ENCODE measurements around the gene BBS9.
"Not testable (repeated sequence)": the region's sequence is repeated elsewhere in the genome, so short reads cannot be mapped to it uniquely, and the experiment has no call there.

The BBS9 gene

DNA sequence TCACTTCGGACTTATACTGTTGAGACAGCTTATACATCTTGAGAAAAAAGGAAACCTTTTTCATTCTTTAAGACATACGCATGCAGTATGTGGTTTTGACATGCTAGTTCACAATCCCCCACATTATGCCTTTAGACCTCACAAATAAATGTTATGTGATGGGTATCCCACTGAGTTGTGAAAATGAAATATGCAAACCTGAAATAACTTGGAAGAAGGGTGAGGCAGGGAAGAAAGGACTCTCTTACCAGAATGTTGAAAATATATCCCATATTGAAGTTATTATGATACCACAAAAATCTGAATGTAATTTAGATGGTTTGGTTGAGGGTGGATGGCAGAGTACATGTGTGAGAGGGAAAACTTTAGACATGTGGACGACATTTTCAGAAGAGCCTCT lies 379.8 kb downstream of the BBS9 start:
- DNase-seq, result no peak

GRCh38 chr7:33511778-33512177 lies 382.4 kb downstream of the BBS9 start:
- DNase-seq, result no peak

DNA sequence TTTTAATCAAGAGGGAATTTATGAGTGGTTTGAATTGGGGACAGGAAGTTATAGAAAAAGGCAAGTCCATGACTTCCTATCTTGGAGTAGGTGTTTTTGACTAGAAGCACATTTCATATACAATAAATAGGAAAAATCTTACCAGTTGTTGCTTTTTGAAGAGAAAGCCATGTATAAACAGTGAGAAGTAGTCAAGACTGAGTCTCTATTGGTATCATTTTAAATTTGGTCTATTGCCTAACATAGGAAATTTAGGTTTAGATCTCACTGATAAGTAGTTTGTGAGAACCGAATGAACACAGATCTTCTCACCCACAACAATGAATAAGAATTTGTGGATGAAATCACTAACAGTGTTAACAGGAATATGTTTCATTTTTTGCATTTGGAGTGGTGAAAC lies 387.2 kb downstream of the BBS9 start:
- no peak for DNase-seq

DNA sequence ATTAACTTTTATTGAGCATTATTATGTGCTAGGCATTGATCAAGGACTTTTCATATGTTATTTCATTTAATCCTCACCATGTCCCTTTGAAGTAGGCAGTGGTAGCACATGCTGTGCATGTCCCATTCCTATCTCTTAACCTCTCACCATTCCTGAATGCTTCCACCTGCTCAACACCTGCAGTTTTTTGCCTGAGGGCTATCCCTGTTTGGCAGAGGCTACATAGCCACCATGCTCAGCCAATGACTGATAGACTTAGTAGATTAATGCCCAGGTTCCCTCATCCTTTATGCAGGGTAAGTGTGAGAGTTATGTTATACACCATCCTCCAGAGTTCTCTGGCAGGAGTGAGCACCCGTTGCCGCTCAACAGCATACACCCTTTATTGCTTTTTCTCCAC lies 387.8 kb downstream of the BBS9 start:
- DNase-seq, result no peak

DNA sequence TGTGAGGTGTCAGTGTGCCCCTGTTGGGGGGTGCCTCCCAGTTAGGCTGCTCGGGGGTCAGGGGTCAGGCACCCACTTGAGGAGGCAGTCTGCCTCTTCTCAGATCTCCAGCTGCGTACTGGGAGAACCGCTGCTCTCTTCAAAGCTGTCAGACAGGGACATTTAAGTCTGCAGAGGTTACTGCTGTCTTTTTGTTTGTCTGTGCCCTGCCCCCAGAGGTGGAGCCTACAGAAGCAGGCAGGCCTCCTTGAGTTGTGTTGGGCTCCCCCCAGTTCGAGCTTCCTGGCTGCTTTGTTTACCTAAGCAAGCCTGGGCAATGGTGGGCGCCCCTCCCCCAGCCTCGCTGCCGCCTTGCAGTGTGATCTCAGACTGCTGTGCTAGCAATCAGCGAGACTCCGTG lies 397.6 kb downstream of the BBS9 start:
- not testable (repeated sequence) for DNase-seq

- not testable (repeated sequence) for DNase-seq
These were observed 398.2 kb downstream of the BBS9 start for GRCh38 chr7:33527613-33528012.

DNA sequence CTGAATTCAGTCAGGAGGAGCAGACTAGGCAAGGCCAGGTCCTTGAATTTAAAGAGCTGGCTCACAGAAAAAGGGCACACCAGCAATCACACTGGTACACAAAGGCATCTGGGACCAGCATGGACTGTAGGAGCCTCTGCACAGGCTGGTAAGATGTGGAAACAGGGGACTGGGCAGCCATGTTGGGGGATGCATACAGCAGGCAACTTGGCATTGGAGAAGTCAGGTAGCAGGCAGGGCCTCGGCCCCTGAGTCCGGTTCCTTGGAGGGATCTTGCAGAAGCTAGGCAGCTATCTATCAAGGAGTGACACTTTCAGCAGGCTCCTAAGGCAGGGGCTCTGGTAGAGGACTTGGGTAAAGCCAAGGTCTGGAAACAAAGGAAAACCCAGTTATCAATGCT lies 399.7 kb downstream of the BBS9 start:
- no peak for DNase-seq

GRCh38 chr7:33530664-33531063 lies 401.3 kb downstream of the BBS9 start:
- no peak for DNase-seq

DNA sequence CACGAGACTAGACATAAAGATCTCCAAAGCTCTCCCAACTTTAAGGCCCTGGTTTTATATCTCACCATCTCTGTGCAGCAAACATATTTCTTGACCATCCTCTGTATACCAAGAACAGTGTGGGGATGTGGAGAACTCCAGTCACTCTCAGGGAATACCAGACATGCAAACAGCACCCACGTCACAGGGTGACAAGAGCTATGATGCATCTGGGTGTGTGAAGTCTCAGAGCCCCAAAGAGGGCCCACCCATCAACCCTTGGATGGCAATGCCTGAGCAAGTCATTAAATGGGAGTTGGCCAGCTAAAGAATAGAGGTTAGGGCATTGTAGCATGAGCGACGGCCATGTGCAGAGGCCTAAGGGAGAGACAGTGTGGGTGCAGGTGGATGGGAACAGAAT lies 402.5 kb downstream of the BBS9 start:
- no peak for DNase-seq

DNA sequence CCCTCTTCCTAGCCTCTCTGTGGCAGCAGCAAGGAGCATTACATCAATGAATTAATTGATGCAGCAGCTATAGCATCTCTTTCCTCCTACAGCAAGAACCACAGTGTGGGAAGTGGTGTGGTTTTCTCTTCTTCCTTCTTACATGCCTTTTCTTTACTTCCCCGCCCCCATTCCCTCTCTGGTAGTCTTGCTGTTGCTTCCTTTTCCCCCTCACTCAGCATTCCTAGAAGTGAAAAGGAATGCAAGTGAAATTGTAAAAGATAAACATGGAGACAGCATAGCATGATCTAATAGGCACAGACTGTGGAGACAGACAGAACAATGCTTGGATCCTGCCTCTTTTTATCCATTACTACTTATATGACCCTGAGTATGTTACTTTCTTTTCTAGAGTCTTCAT lies 405.5 kb downstream of the BBS9 start:
- no peak for DNase-seq

DNA sequence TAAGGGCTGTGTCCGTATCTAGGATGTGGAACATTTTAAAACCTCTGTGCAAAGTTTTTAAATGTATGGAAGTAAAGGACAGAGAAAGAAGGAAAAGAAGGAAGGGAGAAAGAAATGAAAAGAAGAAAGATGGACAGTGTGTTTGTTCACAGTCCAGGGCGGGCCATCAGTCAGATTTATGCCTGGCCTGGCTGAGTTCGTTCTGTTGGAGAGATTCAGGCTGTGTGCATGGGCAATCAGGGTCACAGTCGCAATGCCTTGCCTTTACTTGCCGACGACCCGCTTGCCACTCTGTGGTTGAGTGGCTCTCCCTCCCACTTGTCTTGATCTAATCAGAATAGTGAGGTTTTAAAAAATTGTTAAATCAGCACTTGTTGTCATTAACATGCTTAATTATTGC lies 406.6 kb downstream of the BBS9 start:
- no peak for DNase-seq

DNA sequence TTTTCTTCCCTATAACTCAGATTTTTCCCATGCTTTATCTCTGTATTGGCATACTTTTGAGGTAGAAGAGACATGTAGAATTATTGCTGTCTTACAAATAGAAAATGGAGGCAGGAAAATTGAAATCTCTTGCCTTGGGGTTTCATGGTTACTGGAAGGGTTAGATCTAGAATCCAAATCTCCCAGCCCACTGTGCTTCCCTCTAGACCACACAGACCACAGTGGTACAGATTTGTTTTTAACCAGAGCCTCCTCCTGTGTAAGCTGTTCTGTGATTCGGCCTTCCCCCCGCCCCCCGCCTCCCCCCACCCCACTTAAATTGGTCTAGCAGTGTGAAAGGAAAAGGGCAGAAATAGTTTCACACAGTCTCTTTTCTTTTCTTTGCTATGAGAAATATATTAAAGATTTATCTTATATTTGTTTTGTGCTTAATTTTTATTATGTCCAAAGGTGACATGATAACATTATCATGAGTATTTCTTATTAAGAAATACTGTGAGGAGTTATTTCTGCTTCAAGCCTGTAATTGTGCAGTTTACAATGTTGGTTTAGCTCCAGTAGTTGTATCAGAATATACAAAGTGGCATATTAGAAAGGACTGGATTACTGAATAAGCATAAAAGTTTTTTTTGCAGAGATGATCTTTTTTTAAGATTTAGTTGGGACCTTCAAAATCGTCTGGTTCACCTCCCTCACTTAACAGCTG lies 407.2 kb downstream of the BBS9 start:
- DNase-seq, result no peak

DNA sequence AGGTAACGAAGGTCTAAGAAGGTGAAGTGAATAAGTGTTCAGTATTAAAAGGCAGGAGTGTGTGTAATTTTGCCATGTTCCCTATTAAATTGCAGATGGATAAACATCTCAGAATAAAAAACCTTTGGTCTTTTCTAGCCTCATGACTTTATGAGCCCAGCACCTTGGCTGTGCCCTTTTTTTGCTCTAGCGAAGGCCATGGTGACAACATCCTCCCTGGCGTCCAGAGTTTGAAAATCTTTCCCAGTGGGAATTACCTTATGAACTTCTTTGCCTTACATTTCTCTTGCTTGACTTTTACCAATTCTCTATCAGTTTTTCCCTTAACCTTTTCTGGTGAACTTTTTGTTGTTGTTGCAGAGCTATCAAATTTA lies 407.7 kb downstream of the BBS9 start:
- DNase-seq, result no peak

GRCh38 chr7:33539198-33539597 lies 409.8 kb downstream of the BBS9 start:
- DNase-seq, result no peak

- no peak for DNase-seq
These were observed 410.5 kb downstream of the BBS9 start for GRCh38 chr7:33539659-33540400.

GRCh38 chr7:33547880-33548279 lies 418.5 kb downstream of the BBS9 start:
- no peak for DNase-seq

GRCh38 chr7:33550363-33550762 lies 421.0 kb downstream of the BBS9 start:
- DNase-seq, result no peak

DNA sequence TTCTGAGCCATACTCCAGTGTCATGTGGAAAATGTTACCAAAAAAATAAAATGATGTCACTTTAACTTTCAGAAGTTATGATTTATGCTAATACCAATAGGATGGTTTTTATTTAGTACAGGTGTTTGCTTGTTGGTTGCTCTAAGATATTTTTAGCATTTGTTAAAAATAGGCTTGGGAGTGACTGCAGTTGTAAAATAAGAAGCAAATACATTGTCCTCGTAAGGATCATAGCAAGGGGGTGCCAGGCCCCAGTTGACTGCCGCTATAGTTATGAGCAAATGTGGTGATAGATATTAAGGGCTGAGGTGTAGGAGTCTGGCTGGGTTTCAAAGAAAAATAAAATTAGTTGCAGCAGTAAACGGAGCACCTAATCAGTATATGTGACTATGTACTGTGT lies 421.6 kb downstream of the BBS9 start:
- no peak for DNase-seq

GRCh38 chr7:33554046-33554445 lies 424.7 kb downstream of the BBS9 start:
- DNase-seq, result no peak

- no peak for DNase-seq
These were observed 425.2 kb downstream of the BBS9 start for GRCh38 chr7:33554576-33554975.

GRCh38 chr7:33556472-33556871 lies 427.1 kb downstream of the BBS9 start:
- DNase-seq, result no peak

GRCh38 chr7:33558549-33559323 lies 429.4 kb downstream of the BBS9 start:
- DNase-seq, result no peak

GRCh38 chr7:33559324-33559710 lies 430.0 kb downstream of the BBS9 start:
- no peak for DNase-seq

DNA sequence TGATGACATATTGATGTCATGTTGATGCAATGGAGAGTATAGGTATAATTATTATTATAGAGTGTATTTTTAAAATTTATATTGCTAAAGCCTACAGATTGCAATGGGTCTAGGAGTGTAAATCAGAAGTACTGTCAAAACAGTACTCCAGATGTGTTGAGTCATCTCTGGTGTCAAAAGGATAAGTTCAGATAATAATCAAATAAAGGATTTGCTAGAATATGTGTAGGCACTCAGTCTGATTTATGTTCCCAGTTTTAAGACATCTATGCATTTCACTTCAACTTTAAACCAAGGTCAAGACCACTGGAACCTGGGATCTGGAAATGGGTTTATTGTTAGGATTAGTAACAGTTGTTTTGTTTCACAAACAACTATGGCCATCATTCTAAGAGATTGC lies 433.6 kb downstream of the BBS9 start:
- no peak for DNase-seq

All from activated CD4-positive, alpha-beta T cell treated with anti-CD3 and anti-CD28 coated beads, Interleukin-2, Interleukin-6, amounts not matched to agents 100 ng/mL and 50 ng/mL, durations not matched to agents 16 hours and 8 hours (primary cell).